ENCODE results near the gene RRP8.

GRCh38 chr11:6629573-6629891, 26.1 kb upstream of the RRP8 start:
- TF ChIP-seq YY1 (IDR thresholded peaks at IDR 0.05; ENCODE audit: low read depth): no peak
- TF ChIP-seq, protein P1, sequence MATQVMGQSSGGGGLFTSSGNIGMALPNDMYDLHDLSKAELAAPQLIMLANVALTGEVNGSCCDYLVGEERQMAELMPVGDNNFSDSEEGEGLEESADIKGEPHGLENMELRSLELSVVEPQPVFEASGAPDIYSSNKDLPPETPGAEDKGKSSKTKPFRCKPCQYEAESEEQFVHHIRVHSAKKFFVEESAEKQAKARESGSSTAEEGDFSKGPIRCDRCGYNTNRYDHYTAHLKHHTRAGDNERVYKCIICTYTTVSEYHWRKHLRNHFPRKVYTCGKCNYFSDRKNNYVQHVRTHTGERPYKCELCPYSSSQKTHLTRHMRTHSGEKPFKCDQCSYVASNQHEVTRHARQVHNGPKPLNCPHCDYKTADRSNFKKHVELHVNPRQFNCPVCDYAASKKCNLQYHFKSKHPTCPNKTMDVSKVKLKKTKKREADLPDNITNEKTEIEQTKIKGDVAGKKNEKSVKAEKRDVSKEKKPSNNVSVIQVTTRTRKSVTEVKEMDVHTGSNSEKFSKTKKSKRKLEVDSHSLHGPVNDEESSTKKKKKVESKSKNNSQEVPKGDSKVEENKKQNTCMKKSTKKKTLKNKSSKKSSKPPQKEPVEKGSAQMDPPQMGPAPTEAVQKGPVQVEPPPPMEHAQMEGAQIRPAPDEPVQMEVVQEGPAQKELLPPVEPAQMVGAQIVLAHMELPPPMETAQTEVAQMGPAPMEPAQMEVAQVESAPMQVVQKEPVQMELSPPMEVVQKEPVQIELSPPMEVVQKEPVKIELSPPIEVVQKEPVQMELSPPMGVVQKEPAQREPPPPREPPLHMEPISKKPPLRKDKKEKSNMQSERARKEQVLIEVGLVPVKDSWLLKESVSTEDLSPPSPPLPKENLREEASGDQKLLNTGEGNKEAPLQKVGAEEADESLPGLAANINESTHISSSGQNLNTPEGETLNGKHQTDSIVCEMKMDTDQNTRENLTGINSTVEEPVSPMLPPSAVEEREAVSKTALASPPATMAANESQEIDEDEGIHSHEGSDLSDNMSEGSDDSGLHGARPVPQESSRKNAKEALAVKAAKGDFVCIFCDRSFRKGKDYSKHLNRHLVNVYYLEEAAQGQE (IDR thresholded peaks at IDR 0.05; ENCODE audit: low read depth): no peak
- TF ChIP-seq CEBPB (IDR thresholded peaks at IDR 0.05): no peak
- no peak for TF ChIP-seq ZBTB7A (IDR thresholded peaks at IDR 0.05; ENCODE audit: low read depth)
- TF ChIP-seq EP300 (IDR thresholded peaks at IDR 0.05; ENCODE audit: borderline replicate concordance): no peak
- no peak for TF ChIP-seq MAX (IDR thresholded peaks at IDR 0.05)
- no peak for TF ChIP-seq CREB1 (IDR thresholded peaks at IDR 0.05; ENCODE audit: low read depth)
- TF ChIP-seq, protein P2, sequence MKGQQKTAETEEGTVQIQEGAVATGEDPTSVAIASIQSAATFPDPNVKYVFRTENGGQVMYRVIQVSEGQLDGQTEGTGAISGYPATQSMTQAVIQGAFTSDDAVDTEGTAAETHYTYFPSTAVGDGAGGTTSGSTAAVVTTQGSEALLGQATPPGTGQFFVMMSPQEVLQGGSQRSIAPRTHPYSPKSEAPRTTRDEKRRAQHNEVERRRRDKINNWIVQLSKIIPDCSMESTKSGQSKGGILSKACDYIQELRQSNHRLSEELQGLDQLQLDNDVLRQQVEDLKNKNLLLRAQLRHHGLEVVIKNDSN (IDR thresholded peaks at IDR 0.05): no peak
- TF ChIP-seq TAF1 (IDR thresholded peaks at IDR 0.05; ENCODE audit: low read depth): no peak

All from Ishikawa (cell line).